Activated naive CD4-positive, alpha-beta T cell treated with anti-CD3 and anti-CD28 coated beads, Interleukin-2, amount 50 U/mL, for 16 hours (primary cell): ENCODE data around the gene BCAS3.

Source experiments
- DNase-seq: peaks from one replicate; pipeline ENCODE4 v3.0.0-alpha.2; 2020

The BCAS3 gene

GRCh38 chr17:61081959-61082358, 404.3 kb downstream of the BCAS3 start:
- DNase-seq, result no peak

GRCh38 chr17:61084260-61084659, 406.6 kb downstream of the BCAS3 start:
- DNase-seq, result no peak

- no peak for DNase-seq
These were observed 409.4 kb downstream of the BCAS3 start for GRCh38 chr17:61087024-61087423.

GRCh38 chr17:61088556-61088955, 410.9 kb downstream of the BCAS3 start:
- no peak for DNase-seq

- no peak for DNase-seq
These were observed 413.4 kb downstream of the BCAS3 start for GRCh38 chr17:61091096-61091495.

GRCh38 chr17:61097781-61098180, 420.1 kb downstream of the BCAS3 start:
- DNase-seq, result no peak

GRCh38 chr17:61106354-61106753, 428.7 kb downstream of the BCAS3 start:
- DNase-seq, result no peak

GRCh38 chr17:61116577-61116976, 438.9 kb downstream of the BCAS3 start:
- DNase-seq, result no peak

- DNase-seq, result no peak
These were observed 440.3 kb downstream of the BCAS3 start for GRCh38 chr17:61117983-61118382.

- no peak for DNase-seq
These were observed 441.2 kb downstream of the BCAS3 start for GRCh38 chr17:61118871-61119270.

GRCh38 chr17:61122326-61122913, 444.8 kb downstream of the BCAS3 start:
- DNase-seq, result no peak

GRCh38 chr17:61124562-61124961, 446.9 kb downstream of the BCAS3 start:
- DNase-seq, result no peak

GRCh38 chr17:61126473-61127249, 449.0 kb downstream of the BCAS3 start:
- DNase-seq, result no peak

GRCh38 chr17:61127960-61128359, 450.3 kb downstream of the BCAS3 start:
- no peak for DNase-seq

GRCh38 chr17:61128661-61129115, 451.0 kb downstream of the BCAS3 start:
- no peak for DNase-seq

GRCh38 chr17:61129267-61130254, 451.9 kb downstream of the BCAS3 start:
- DNase-seq, result no peak

- no peak for DNase-seq
These were observed 452.7 kb downstream of the BCAS3 start for GRCh38 chr17:61130330-61130729.

- no peak for DNase-seq
These were observed 453.9 kb downstream of the BCAS3 start for GRCh38 chr17:61131585-61131984.

- DNase-seq, result no peak
These were observed 454.9 kb downstream of the BCAS3 start for GRCh38 chr17:61132524-61132923.

- DNase-seq, result no peak
These were observed 456.2 kb downstream of the BCAS3 start for GRCh38 chr17:61133853-61134252.

GRCh38 chr17:61134551-61135235, 457.0 kb downstream of the BCAS3 start:
- DNase-seq, result no peak

- DNase-seq, result no peak
These were observed 458.1 kb downstream of the BCAS3 start for GRCh38 chr17:61135782-61136181.

- no peak for DNase-seq
These were observed 458.6 kb downstream of the BCAS3 start for GRCh38 chr17:61136296-61136695.
